GM12878 (cell line): ENCODE results near the gene RAD17. TPM values are rescaled to one million over a fixed set of nuclear protein-coding genes. Genes with fewer than 3 reads are reported as not detected.

Experiments used
- ATAC-seq: fragments of 200-7000 bp; cut with Tn5 transposase; 3 replicates; pipeline ENCODE4 v1.9.1; 2020; ENCODE audit warnings: mild to moderate bottlenecking, moderate library complexity
- BruUV-seq: library from RNA; stranded (reverse); fragments of 400-500 nt; replicated peaks from 2 replicates; lab custom pipeline; 2021; lab: Mats Ljungman, UMichigan
- CTCF ChIA-PET: fragments of 300-600 bp; sonication (Branson Sonifier 250); formaldehyde crosslinking; extraction: SDS; loops from one replicate; lab custom pipeline; 2021; ENCODE audit warnings: inconsistent platforms; lab: Yijun Ruan, JAX
- POLR2A ChIA-PET: fragments of 350-600 bp; formaldehyde crosslinking; extraction: SDS; loops from one replicate; lab custom pipeline; 2021; ENCODE audit warnings: inconsistent platforms; lab: Charles Lee
- RAD21 ChIA-PET: fragments of 300-600 bp; sonication (Branson Sonifier 250); formaldehyde crosslinking; loops from one replicate; lab custom pipeline; 2023; ENCODE audit warnings: antibody characterized with exemption; ENCODE audit not compliant: unreplicated experiment; lab: Charles Lee
- SMC1A ChIA-PET: fragments of 300-600 bp; sonication (Branson Sonifier 250); formaldehyde crosslinking; loops from one replicate; lab custom pipeline; 2023; ENCODE audit not compliant: unreplicated experiment, uncharacterized antibody; lab: Charles Lee
- DNase-seq: peaks from one replicate; pipeline ENCODE4 v3.0.0-alpha.2; 2011; ENCODE audit warnings: low read depth, low spot score
- FAIRE-seq: peaks from 3 replicates; lab custom pipeline; 2011; peaks lifted over from hg19 to GRCh38; lab: Jason Lieb, UNC
- H2AFZ ChIP-seq: 2 replicates; pipeline ENCODE4 v1.6.0; 2011; ENCODE audit warnings: low read depth, low read length, control low read depth; ENCODE audit not compliant: control insufficient read depth
- H3K27ac ChIP-seq: 2 replicates; pipeline ENCODE4 v1.5.1; 2011; ENCODE audit warnings: control low read depth; ENCODE audit not compliant: control insufficient read depth, insufficient read depth
- H3K27me3 ChIP-seq, 2 experiments: replicated peaks in 1 of 2; 2 replicates each; pipeline versions ENCODE4 v1.6.0 to v1.6.1; 2011; ENCODE audit warnings: low read length in 1 of 2; ENCODE audit not compliant: control insufficient read depth in 2 of 2, insufficient read depth in 2 of 2
- H3K36me3 ChIP-seq, 2 experiments: 2 replicates each; pipeline ENCODE4 v1.5.1; 2011; ENCODE audit warnings: low read length in 1 of 2; ENCODE audit not compliant: control insufficient read depth in 2 of 2, insufficient read depth in 2 of 2
- H3K4me1 ChIP-seq: 2 replicates; pipeline ENCODE4 v1.6.1; 2011; ENCODE audit warnings: mild to moderate bottlenecking, low read length, moderate library complexity, mixed read lengths; ENCODE audit not compliant: control insufficient read depth, insufficient read depth
- H3K4me2 ChIP-seq: 2 replicates; pipeline ENCODE4 v1.6.0; 2011; ENCODE audit warnings: control low read depth; ENCODE audit not compliant: control insufficient read depth, insufficient read depth
- H3K4me3 ChIP-seq: fragments of 200-600 bp; sonication (generic); 2 replicates; pipeline ENCODE4 v1.5.1; 2016
- H3K79me2 ChIP-seq: 2 replicates; pipeline ENCODE4 v1.6.0; 2011; ENCODE audit warnings: low read length; ENCODE audit not compliant: control insufficient read depth, insufficient read depth
- H3K9ac ChIP-seq: 2 replicates; pipeline ENCODE4 v1.8.0; 2011; ENCODE audit warnings: low read length, control low read depth, mixed read lengths; ENCODE audit not compliant: control insufficient read depth, insufficient read depth
- H3K9me3 ChIP-seq: replicated peaks from 3 replicates; pipeline ENCODE4 v1.5.1; 2011; ENCODE audit warnings: mild to moderate bottlenecking, low read length; ENCODE audit not compliant: control insufficient read depth, insufficient read depth
- H4K20me1 ChIP-seq: 2 replicates; pipeline ENCODE4 v1.6.0; 2011; ENCODE audit not compliant: control insufficient read depth, insufficient read depth
- ASH2L ChIP-seq: fragments of 300-600, 200-600 bp; sonication (generic); IDR thresholded peaks from 2 replicates; pipeline ENCODE4 v1.6.1; 2017; ENCODE audit warnings: low read depth, mild to moderate bottlenecking, borderline replicate concordance
- CEBPB ChIP-seq, 2 experiments: fragments of 150-350 bp in 1 of 2; IDR thresholded peaks; 2 replicates each; pipeline ENCODE4 v1.6.1; 2012 to 2014; ENCODE audit warnings: low read depth in 2 of 2, low read length in 2 of 2, borderline replicate concordance in 1 of 2, inconsistent platforms in 1 of 2
- KLF5 ChIP-seq: fragments of 450-650 bp; IDR thresholded peaks from 2 replicates; pipeline ENCODE4 v1.6.1; 2014; ENCODE audit warnings: mild to moderate bottlenecking; ENCODE audit not compliant: partially characterized antibody
- NBN ChIP-seq: fragments of 450-650 bp; IDR thresholded peaks from 2 replicates; pipeline ENCODE4 v1.6.1; 2016
- POLR2AphosphoS2 ChIP-seq: IDR thresholded peaks from 2 replicates; pipeline ENCODE4 v1.6.1; 2011; ENCODE audit warnings: low read depth, mild to moderate bottlenecking, low read length, improper control_type of control experiment, moderate library complexity
- RELB ChIP-seq: fragments of 450-650 bp; IDR thresholded peaks from 2 replicates; pipeline ENCODE4 v1.6.1; 2017; ENCODE audit warnings: low read depth, mild to moderate bottlenecking, moderate library complexity
- WGBS: methylation state at CpG from one replicate; pipeline ENCODE4 v1.1.6; 2016; ENCODE audit warnings: low lambda C conversion rate; ENCODE audit not compliant: insufficient replicate concordance, insufficient coverage; ENCODE audit errors: missing lambda C conversion rate; 5-methylcytosine and 5-hydroxymethylcytosine counted together
- in situ Hi-C: fragments of 300-500 bp; cut with MboI; formaldehyde crosslinking; loops from 9 replicates; pipeline ENCODE4 v1.14.3; 2018; ENCODE audit warnings: mixed read lengths
- intact Hi-C: fragments of 100-400 bp; cut with micrococcal nuclease; formaldehyde crosslinking; loops from one replicate; pipeline ENCODE4 v1.14.2; 2022; ENCODE audit not compliant: unreplicated experiment
- polyA plus RNA-seq, 11 experiments: library from polyadenylated mRNA; depleted of rRNA in 4 of 11; unstranded in 6 of 11; stranded (reverse) in 5 of 11; fragments of >200 nt; fragmentation: Nextera tagmentation in 4 of 11; fragmentation: Illumina TruSeq in 1 of 11; extraction: Ambion mirVana in 4 of 11; extraction: Trizol in 1 of 11; gene quantifications; 1 replicate in 1 of 11; 2 replicates in 10 of 11; pipeline versions ENCODE4 v1.2.1 to v1.2.3, GENCODE V29; 2011 to 2016; ENCODE audit warnings: inconsistent platforms in 2 of 11, missing spikeins in 2 of 11, low read depth in 1 of 11
- total RNA-seq, 4 experiments: library from RNA; depleted of rRNA in 3 of 4; stranded (reverse); fragments of >200 nt in 3 of 4; fragmentation: Illumina TruSeq in 1 of 4; extraction: Trizol in 1 of 4; gene quantifications; 2 replicates each; pipeline versions ENCODE4 v1.2.1 to v1.2.3, GENCODE V29; 2013 to 2021

RAD17 gene
- total and polyA plus RNA-seq, 10 of the 15 experiments (the other 5 are each of a cell fraction or from before 2014, with no cell fraction given) = 23.9 to 55.4 (median 44.5) TPM

- POLR2A ChIA-PET = no interaction called here
- no peak for FAIRE-seq
- Histone ChIP-seq H2AFZ (no peak overlapping the region), H3K4me2 (no peak overlapping the region), H3K36me3 (no peaks in the 10 kb centered on the region), H3K4me3 (no peak overlapping the region), H3K4me1 (peaks cover 6% of the 10 kb centered on the region), H3K9me3 (peaks cover 3% of the 10 kb centered on the region; the same call in 2 of the 3 replicates), H4K20me1 (no peaks in the 10 kb centered on the region), H3K27me3 (no peaks in the 10 kb centered on the region), H3K79me2 (no peaks in the 10 kb centered on the region), H3K27ac (no peak overlapping the region), H3K9ac (no peak overlapping the region)
- CTCF ChIA-PET = no interaction called here
- in situ Hi-C loops = no loop called here
- no peak for DNase-seq
- ATAC-seq = no peak
- intact Hi-C loops = no loop called here
- 85% methylated on average over 1 of the region's 1 CpG for WGBS
- SMC1A ChIA-PET = no interaction called here
- BruUV-seq = no TSS peak
- RAD21 ChIA-PET = no interaction called here
- TF ChIP-seq RELB = no peak
- TF ChIP-seq POLR2AphosphoS2 = no peak
- no peak for TF ChIP-seq CEBPB (IDR thresholded peaks at IDR 0.05; ENCODE audit: borderline replicate concordance in 1 of 2, low read depth in 2 of 2, low read length in 2 of 2)
- no peak for TF ChIP-seq NBN
- TF ChIP-seq KLF5 = no peak
- no peak for TF ChIP-seq ASH2L
Observed at GRCh38 chr5:69462170-69462569, 92.6 kb downstream of the RAD17 start.

Other genes with a start within 250 kb of the RAD17 start
Only the 7 nearest of the 9 such genes appear.
- gene CENPH, start 180.2 kb upstream of the RAD17 start, total RNA-seq (2014; rRNA removed) = 46.4 and 59.8 TPM in 2 replicates
- gene CENPH, start 180.2 kb upstream of the RAD17 start, total RNA-seq (2014; rRNA removed; fragmentation: Illumina TruSeq; extraction: Trizol) = 45.4 and 48.8 TPM in 2 replicates
- 38.1 and 41.5 TPM in 2 replicates for gene CENPH, start 180.2 kb upstream of the RAD17 start, total RNA-seq (2021)
- 51.0 and 93.5 TPM in 2 replicates for gene CENPH, start 180.2 kb upstream of the RAD17 start, polyA plus RNA-seq (2011; rRNA removed)
- gene CENPH, start 180.2 kb upstream of the RAD17 start, polyA plus RNA-seq (2014; fragmentation: Illumina TruSeq; extraction: Trizol) = 43.2 and 56.0 TPM in 2 replicates
- 10 to 100 TPM in 1 of 2 experiments, 1 to 10 TPM in 1; 7.3 to 18.0 TPM for gene CENPH, start 180.2 kb upstream of the RAD17 start, polyA plus RNA-seq (2014; fragmentation: Nextera tagmentation; extraction: Ambion mirVana)
- gene CENPH, start 180.2 kb upstream of the RAD17 start, polyA plus RNA-seq (2014; rRNA removed) = 44.2 and 57.6 TPM in 2 replicates
- 10 to 100 TPM; 64.6 to 65.6 TPM for gene CENPH, start 180.2 kb upstream of the RAD17 start, polyA plus RNA-seq (2016; fragmentation: Nextera tagmentation; extraction: Ambion mirVana)
- gene CDK7, start 134.9 kb upstream of the RAD17 start, total RNA-seq (2014; rRNA removed) = 39.6 and 51.0 TPM in 2 replicates
- gene CDK7, start 134.9 kb upstream of the RAD17 start, total RNA-seq (2014; rRNA removed; fragmentation: Illumina TruSeq; extraction: Trizol) = 44.5 and 46.8 TPM in 2 replicates
- gene CDK7, start 134.9 kb upstream of the RAD17 start, total RNA-seq (2021) = 26.0 and 27.0 TPM in 2 replicates
- 59.6 and 76.7 TPM in 2 replicates for gene CDK7, start 134.9 kb upstream of the RAD17 start, polyA plus RNA-seq (2011; rRNA removed)
- gene CDK7, start 134.9 kb upstream of the RAD17 start, polyA plus RNA-seq (2014; fragmentation: Illumina TruSeq; extraction: Trizol) = 40.8 and 46.7 TPM in 2 replicates
- gene CDK7, start 134.9 kb upstream of the RAD17 start, polyA plus RNA-seq (2014; fragmentation: Nextera tagmentation; extraction: Ambion mirVana) = 10 to 100 TPM; 80.3 to 93.9 TPM
- gene CDK7, start 134.9 kb upstream of the RAD17 start, polyA plus RNA-seq (2014; rRNA removed) = 41.4 and 44.8 TPM in 2 replicates
- gene CDK7, start 134.9 kb upstream of the RAD17 start, polyA plus RNA-seq (2016; fragmentation: Nextera tagmentation; extraction: Ambion mirVana) = 10 to 100 TPM; 41.5 to 44.5 TPM
- gene CCDC125, start 37.0 kb upstream of the RAD17 start, total RNA-seq (2014; rRNA removed) = 3.6 and 5.1 TPM in 2 replicates
- 11.0 and 12.3 TPM in 2 replicates for gene CCDC125, start 37.0 kb upstream of the RAD17 start, total RNA-seq (2014; rRNA removed; fragmentation: Illumina TruSeq; extraction: Trizol)
- gene CCDC125, start 37.0 kb upstream of the RAD17 start, total RNA-seq (2021) = 9.8 and 10.1 TPM in 2 replicates
- 6.6 and 9.9 TPM in 2 replicates for gene CCDC125, start 37.0 kb upstream of the RAD17 start, polyA plus RNA-seq (2011; rRNA removed)
- gene CCDC125, start 37.0 kb upstream of the RAD17 start, polyA plus RNA-seq (2014; fragmentation: Illumina TruSeq; extraction: Trizol) = 11.6 and 15.4 TPM in 2 replicates
- 1 to 10 TPM; 6.4 to 6.5 TPM for gene CCDC125, start 37.0 kb upstream of the RAD17 start, polyA plus RNA-seq (2014; fragmentation: Nextera tagmentation; extraction: Ambion mirVana)
- gene CCDC125, start 37.0 kb upstream of the RAD17 start, polyA plus RNA-seq (2014; rRNA removed) = 7.3 and 8.2 TPM in 2 replicates
- gene CCDC125, start 37.0 kb upstream of the RAD17 start, polyA plus RNA-seq (2016; fragmentation: Nextera tagmentation; extraction: Ambion mirVana) = 1 to 10 TPM; 7.7 to 8.7 TPM
- 45.2 and 64.5 TPM in 2 replicates for gene AK6, start 298 bp upstream of the RAD17 start, total RNA-seq (2014; rRNA removed)
- 62.6 and 64.5 TPM in 2 replicates for gene AK6, start 298 bp upstream of the RAD17 start, total RNA-seq (2014; rRNA removed; fragmentation: Illumina TruSeq; extraction: Trizol)
- 50.7 and 53.5 TPM in 2 replicates for gene AK6, start 298 bp upstream of the RAD17 start, total RNA-seq (2021)
- gene AK6, start 298 bp upstream of the RAD17 start, polyA plus RNA-seq (2011; rRNA removed) = 88.2 and 155 TPM in 2 replicates
- 72.7 and 84.7 TPM in 2 replicates for gene AK6, start 298 bp upstream of the RAD17 start, polyA plus RNA-seq (2014; fragmentation: Illumina TruSeq; extraction: Trizol)
- gene AK6, start 298 bp upstream of the RAD17 start, polyA plus RNA-seq (2014; fragmentation: Nextera tagmentation; extraction: Ambion mirVana) = 100 to 1,000 TPM; 396 to 446 TPM
- 85.0 and 94.3 TPM in 2 replicates for gene AK6, start 298 bp upstream of the RAD17 start, polyA plus RNA-seq (2014; rRNA removed)
- gene AK6, start 298 bp upstream of the RAD17 start, polyA plus RNA-seq (2016; fragmentation: Nextera tagmentation; extraction: Ambion mirVana) = 100 to 1,000 TPM; 254 to 271 TPM
- 96.0 and 106 TPM in 2 replicates for gene TAF9, start 298 bp upstream of the RAD17 start, total RNA-seq (2014; rRNA removed)
- 96.9 and 102 TPM in 2 replicates for gene TAF9, start 298 bp upstream of the RAD17 start, total RNA-seq (2014; rRNA removed; fragmentation: Illumina TruSeq; extraction: Trizol)
- gene TAF9, start 298 bp upstream of the RAD17 start, total RNA-seq (2021) = 64.4 and 64.8 TPM in 2 replicates
- 171 and 220 TPM in 2 replicates for gene TAF9, start 298 bp upstream of the RAD17 start, polyA plus RNA-seq (2011; rRNA removed)
- 152 and 175 TPM in 2 replicates for gene TAF9, start 298 bp upstream of the RAD17 start, polyA plus RNA-seq (2014; fragmentation: Illumina TruSeq; extraction: Trizol)
- gene TAF9, start 298 bp upstream of the RAD17 start, polyA plus RNA-seq (2014; fragmentation: Nextera tagmentation; extraction: Ambion mirVana) = 100 to 1,000 TPM; 191 to 318 TPM
- gene TAF9, start 298 bp upstream of the RAD17 start, polyA plus RNA-seq (2014; rRNA removed) = 87.3 and 95.7 TPM in 2 replicates
- gene TAF9, start 298 bp upstream of the RAD17 start, polyA plus RNA-seq (2016; fragmentation: Nextera tagmentation; extraction: Ambion mirVana) = 100 to 1,000 TPM; 149 to 165 TPM
- 4.9 and 6.7 TPM in 2 replicates for gene MARVELD2, start 45.3 kb downstream of the RAD17 start, total RNA-seq (2014; rRNA removed)
- 6.2 TPM in 2 replicates for gene MARVELD2, start 45.3 kb downstream of the RAD17 start, total RNA-seq (2014; rRNA removed; fragmentation: Illumina TruSeq; extraction: Trizol)
- gene MARVELD2, start 45.3 kb downstream of the RAD17 start, total RNA-seq (2021) = 6.1 and 6.2 TPM in 2 replicates
- gene MARVELD2, start 45.3 kb downstream of the RAD17 start, polyA plus RNA-seq (2011; rRNA removed) = 0.37 and 0.53 TPM in 2 replicates
- gene MARVELD2, start 45.3 kb downstream of the RAD17 start, polyA plus RNA-seq (2014; fragmentation: Illumina TruSeq; extraction: Trizol) = 4.0 and 6.4 TPM in 2 replicates
- 1 to 10 TPM; 2.3 to 3.5 TPM for gene MARVELD2, start 45.3 kb downstream of the RAD17 start, polyA plus RNA-seq (2014; fragmentation: Nextera tagmentation; extraction: Ambion mirVana)
- gene MARVELD2, start 45.3 kb downstream of the RAD17 start, polyA plus RNA-seq (2014; rRNA removed) = 4.0 and 4.5 TPM in 2 replicates
- gene MARVELD2, start 45.3 kb downstream of the RAD17 start, polyA plus RNA-seq (2016; fragmentation: Nextera tagmentation; extraction: Ambion mirVana) = 1 to 10 TPM; 3.3 to 3.6 TPM
- 26.4 and 27.8 TPM in 2 replicates for gene OCLN, start 123.0 kb downstream of the RAD17 start, total RNA-seq (2014; rRNA removed)
- 26.5 and 28.3 TPM in 2 replicates for gene OCLN, start 123.0 kb downstream of the RAD17 start, total RNA-seq (2014; rRNA removed; fragmentation: Illumina TruSeq; extraction: Trizol)
- gene OCLN, start 123.0 kb downstream of the RAD17 start, total RNA-seq (2021) = 25.6 and 26.6 TPM in 2 replicates
- 2.0 and 3.2 TPM in 2 replicates for gene OCLN, start 123.0 kb downstream of the RAD17 start, polyA plus RNA-seq (2011; rRNA removed)
- 15.6 and 27.0 TPM in 2 replicates for gene OCLN, start 123.0 kb downstream of the RAD17 start, polyA plus RNA-seq (2014; fragmentation: Illumina TruSeq; extraction: Trizol)
- 1 to 10 TPM; 4.7 to 8.9 TPM for gene OCLN, start 123.0 kb downstream of the RAD17 start, polyA plus RNA-seq (2014; fragmentation: Nextera tagmentation; extraction: Ambion mirVana)
- gene OCLN, start 123.0 kb downstream of the RAD17 start, polyA plus RNA-seq (2014; rRNA removed) = 17.4 and 17.8 TPM in 2 replicates
- 10 to 100 TPM; 16.7 to 17.3 TPM for gene OCLN, start 123.0 kb downstream of the RAD17 start, polyA plus RNA-seq (2016; fragmentation: Nextera tagmentation; extraction: Ambion mirVana)